ENCODE measurements around the gene GRAMD1C.
"Not testable (repeated sequence)": the region's sequence is repeated elsewhere in the genome, so short reads cannot be mapped to it uniquely, and the experiment has no call there.

Gene GRAMD1C

DNA sequence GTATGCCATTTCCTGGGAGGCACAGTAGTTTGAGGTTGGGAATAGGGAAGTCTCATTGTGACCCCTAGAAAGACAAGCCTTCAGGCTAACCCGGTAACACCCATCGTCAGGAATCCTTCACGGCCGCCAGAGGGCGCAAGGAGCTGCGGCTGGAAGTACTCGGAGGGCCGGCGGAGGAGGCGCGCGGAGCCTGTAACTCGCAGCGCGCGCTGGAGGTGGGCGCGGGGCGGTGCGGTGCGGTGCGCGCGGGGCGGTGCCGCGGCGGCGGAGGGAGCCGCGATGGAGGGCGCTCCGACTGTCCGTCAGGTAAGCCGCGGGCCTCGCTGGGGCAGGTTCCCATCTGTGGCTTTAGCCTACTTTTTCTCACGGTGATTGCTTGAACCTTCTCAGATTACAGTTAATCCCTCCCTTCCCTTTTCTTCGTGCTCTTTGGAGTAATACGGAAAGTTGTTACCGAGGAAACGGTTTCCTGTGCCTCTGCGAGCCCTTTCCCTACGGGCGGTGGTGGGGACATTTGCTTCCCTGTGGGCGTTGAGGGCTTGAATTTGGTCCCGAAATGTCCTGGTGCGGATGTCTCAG lies at the start of gene GRAMD1C:
Gene GRAMD1C (plus strand): TSS at position 158 of the 579 bp plus-strand sequence. CDS start 122 bp downstream, at position 280.
- DNase-seq (ENCODE audit: low spot score): peak; percentile 94

DNA sequence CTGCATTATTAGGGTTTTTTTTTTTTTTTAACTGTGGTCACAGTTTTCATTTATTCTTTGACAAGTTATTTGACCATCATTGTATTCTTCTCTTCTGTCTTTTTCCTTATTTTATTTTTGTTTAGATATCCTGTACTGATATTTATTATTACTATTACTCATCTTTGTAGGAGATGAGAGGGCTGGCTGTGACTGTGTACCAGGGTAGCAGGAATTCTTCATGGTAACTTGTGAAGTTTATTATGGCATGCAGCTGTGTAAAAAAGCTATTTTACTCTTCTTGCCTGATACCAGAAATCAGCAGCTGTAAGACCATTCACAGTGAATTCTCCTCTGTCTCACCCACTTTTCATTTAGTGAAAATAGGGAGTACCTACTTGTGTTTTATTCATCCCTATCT lies 47.2 kb upstream of the GRAMD1C start:
- DNase-seq (ENCODE audit: low spot score): no peak

DNA sequence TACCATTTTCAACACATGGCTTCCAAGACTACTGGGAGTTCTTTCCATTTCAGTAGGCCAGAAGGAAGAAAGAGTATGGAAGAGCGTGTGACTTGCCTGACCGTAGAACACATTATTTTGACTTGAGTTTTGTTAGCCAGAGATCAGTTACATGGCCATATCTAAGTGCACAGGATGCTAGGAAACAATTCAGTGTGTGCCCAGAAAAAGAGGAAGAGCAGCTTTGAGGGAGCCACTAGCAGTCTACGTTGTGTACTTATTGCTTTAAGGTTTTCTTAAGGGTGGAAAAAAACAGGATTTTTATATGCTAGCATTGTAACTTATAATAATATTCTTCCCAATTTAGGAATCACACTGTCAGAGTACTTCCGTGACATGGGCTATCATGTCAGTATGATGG lies 44.1 kb upstream of the GRAMD1C start:
- DNase-seq (ENCODE audit: low spot score): no peak

DNA sequence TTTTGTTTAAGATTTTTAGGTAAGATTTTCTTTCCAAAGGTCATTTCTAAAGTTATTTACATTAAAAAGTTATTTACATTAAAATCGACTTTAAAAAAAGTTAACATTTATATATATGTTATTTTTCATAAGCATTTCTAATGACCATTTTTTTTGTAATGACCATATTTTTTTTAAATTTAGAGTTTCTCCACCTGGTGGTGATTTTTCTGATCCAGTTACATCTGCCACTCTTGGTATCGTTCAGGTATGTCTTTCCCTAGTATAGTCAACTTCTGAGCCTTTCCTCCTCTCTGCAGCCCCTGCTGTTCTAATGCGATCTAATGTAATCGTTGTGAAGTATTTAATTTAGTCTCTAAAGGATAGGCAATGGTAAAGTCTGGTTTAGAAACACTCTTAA lies 42.9 kb upstream of the GRAMD1C start:
- no peak for DNase-seq (ENCODE audit: low spot score)

DNA sequence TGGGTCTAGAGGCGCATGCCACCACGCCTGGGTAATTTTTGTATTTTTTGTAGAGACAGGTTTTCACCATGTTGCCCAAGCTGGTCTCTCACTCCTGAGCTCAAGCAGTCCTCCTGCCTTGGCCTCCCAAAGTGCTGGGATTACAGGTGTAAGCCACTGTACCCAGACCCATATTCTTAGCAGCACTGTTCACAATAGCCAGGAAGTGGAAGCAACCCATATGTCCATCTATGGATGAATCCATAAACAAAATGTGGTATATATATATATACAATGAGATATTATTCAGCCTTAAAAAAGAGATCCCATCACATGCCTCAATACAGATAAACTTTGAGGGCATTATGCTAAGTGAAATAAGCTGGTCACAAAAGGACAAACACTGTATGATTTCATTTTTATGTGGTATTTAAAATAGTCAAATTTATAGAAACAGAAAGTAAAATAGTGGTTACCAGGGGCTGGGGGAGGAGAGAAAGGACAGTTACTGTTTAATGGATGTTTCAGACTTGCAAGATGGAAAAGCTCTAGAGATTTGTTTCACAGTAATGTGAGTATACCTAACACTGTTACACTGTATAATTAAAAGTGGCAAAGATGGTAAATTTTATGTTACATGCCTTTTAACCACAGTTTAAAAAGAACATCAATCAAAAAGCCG lies 35.7 kb upstream of the GRAMD1C start:
- DNase-seq (ENCODE audit: low spot score): no peak

DNA sequence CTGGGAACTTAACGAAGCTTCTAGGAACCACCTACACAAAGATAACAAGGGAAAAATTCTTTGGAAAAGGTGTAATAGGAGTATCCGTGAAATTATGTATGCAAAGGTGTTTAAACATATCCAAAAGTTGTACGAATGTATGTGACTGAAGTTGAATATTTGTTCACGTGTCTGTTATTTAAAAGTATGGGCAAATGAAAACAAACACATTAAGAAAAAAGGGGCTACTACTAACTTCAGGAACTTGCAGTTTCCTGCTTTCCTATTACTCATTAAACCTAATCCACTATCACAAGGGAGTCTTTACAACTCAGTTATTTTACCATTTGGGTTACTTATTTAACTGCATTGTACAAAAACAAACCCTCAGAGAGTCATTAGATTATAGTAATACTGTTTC lies 33.9 kb upstream of the GRAMD1C start:
- DNase-seq (ENCODE audit: low spot score): no peak

DNA sequence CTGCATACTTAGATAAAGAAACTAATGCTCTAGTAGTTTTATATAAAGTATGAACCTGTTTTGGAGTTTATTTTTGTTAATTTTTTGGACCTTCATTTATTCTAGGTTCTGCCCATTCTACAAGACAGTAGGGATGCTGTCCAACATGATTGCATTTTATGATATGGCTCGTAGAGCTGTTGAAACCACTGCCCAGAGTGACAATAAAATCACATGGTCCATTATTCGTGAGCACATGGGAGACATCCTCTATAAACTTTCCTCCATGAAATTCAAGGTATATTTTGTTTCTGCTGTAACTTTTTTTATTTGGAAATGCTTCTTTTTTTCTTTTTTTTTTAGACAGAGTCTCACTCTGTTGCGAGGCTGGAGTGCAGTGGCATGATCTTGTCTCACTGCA lies 33.3 kb upstream of the GRAMD1C start:
- DNase-seq (ENCODE audit: low spot score): no peak

DNA sequence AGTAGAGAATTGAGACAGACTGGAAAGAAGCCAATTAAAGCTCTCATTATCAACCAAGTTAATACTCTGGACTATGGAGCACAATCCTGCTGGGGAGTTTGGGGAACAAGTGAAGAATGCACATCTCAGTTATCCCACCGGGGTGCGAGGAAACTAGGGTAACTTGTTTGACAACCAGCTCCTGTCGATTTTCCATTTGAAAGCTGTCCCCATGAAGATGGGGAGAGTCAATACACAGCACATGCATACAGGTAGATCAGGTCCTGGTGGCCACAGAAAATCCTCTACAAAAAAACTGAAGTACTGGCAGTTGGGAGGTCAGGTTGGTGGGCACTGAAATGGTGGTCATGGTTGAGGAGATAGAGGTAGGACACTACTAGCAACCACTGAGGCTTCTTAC lies 25.7 kb upstream of the GRAMD1C start:
- no peak for DNase-seq (ENCODE audit: low spot score)

DNA sequence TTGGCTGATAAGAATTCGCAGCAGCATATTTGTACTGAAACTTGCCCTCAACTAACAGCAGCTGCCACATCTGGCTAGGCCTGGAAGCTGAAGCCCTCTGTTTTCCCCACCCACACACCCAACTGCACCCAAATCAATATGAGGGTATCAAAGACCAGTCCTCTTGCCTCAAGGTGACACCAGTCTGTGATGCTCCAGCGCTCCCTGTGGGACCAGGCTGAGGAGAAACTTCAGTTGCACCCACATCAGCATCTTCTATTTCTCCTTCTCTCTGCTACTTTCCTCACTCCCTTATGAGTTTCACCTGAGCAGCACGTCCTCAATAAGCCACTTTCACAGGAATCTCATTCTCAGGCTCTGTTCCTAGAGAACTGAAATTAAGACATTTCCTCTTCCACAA lies 18.7 kb upstream of the GRAMD1C start:
- no peak for DNase-seq (ENCODE audit: low spot score)

DNA sequence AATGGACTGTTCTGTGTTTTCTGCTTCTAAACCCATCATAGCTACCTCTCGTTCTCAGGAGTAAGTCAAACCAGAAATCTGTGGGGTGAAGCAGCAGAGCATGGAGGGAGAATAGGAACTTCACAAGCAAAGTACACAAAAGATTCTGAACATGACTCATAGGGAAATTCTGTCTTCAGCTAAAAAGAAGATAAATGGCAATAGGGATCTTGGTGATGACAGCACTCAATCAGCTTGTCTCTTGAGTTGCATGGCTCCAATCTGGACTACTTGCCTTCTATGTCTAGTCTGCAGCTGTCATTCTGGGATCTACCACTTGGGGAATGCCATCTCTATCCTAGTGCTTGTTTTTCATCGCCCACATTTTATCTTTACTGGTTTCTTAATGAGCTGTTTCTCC lies 13.5 kb upstream of the GRAMD1C start:
- DNase-seq (ENCODE audit: low spot score): no peak

DNA sequence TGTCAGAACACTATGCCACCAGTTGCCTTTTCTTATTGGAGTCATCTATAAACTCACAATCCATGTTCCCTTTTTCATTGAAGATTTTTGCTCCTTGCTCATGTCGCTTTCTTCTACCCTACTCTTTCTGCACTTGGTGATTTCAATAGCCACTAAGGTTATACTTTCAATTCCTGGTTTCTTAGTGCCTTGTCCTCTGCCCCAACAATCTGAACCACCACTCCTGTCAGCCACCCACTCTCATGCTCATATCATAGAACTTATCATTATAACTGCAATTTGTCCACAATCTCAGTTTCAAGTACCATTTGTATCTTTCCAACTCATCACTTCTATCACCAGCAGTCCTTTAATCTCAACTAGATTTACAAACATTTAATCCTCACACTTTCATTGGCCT lies 10.0 kb upstream of the GRAMD1C start:
- DNase-seq (ENCODE audit: low spot score): no peak

DNA sequence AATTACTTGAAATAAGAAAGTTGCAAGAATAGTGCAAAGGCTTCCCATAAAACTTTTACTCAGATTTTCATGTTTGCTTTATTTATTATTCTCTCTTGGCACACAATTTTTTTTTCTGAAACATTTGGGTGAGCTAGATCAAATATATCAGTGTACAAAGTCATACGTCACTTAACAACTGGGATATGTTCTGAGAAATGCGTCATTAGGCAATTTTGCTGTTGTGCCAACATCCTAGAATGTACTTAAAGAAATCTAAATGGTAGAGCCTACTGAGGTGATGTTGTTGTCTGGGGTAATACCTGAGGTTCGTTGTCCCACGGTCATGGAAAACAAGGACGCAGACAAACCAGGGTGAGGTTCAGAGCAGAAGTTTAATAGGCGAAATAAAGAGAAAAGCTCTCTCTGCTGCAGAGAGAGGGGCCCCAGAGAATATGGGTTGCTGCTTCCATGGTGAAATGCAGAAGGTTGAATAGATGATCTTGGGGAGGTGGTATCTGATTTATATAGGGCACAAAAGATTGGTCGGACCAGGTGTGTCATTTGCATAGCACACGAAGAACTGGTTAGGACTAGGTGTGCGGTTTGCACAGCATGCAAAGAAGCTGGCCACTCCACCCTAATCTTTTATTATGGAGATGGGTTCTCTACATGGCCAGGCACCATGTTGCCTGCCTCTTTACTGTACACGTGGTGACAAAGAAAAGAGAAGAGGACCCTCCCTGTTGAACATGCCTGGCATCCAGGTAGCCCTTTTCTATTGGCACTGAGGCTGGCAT lies 8.8 kb upstream of the GRAMD1C start:
- no peak for DNase-seq (ENCODE audit: low spot score)

DNA sequence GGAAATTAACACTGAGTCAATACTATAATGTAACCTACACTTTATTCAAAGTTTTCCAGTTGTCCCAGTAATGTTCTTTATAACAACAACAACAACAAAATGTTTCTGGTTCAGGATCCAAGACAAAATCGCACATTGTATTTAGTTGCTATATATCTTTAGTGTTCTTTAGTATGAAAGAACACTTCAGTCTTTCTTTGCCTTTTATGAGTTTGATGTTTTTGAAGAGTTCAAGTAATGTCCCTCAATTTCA lies 7.6 kb upstream of the GRAMD1C start:
- DNase-seq (ENCODE audit: low spot score): no peak

DNA sequence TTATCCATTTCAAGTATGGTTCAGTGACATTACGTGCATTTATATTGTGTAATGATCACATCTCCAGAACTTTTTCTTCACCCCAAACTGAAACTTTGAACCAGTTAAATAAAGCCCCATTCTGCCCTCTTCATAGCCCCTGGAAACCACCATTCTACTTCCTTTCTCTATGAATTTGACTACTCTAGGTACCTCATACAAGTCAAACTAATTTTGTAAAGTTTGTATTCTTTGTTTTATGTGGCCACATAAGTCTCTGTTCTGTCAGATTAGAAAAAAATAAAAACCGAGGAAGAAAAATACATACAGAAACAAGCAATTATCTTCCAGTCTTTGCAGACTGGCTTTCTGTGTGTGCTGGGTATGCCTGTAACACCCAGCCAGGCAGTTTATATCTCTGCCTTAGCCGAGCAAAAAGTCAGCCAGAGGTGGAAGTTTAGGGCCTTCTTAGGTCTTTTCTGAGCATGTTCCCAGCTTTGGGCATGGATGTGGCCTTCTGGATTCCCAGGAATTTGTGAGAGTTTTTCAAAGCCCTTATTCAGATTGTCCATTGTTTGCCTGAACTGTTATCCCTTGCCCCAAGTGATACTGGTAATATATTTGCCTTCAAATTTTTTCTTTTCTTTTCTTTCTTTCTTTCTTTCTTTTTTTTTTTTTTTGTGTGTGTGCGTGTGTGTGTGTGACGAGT lies 6.0 kb upstream of the GRAMD1C start:
- no peak for DNase-seq (ENCODE audit: low spot score)

DNA sequence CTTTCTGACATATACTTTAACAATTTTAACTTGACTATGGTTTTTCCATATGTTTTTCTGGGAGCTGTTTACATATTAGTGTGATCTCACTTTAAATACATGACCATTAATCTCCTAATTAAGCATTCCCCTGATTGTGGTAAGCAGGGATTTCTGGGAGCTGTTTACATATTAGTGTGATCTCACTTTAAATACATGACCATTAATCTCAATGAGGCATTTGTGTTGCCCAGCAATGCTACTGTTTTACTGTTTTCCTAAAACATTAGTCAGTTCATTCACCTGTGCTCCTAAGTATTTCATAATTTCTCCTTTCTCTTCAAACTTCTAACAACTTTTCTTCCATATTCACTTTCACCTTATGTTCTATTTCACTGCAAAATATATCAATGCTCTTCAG lies 3.6 kb upstream of the GRAMD1C start:
- no peak for DNase-seq (ENCODE audit: low spot score)

DNA sequence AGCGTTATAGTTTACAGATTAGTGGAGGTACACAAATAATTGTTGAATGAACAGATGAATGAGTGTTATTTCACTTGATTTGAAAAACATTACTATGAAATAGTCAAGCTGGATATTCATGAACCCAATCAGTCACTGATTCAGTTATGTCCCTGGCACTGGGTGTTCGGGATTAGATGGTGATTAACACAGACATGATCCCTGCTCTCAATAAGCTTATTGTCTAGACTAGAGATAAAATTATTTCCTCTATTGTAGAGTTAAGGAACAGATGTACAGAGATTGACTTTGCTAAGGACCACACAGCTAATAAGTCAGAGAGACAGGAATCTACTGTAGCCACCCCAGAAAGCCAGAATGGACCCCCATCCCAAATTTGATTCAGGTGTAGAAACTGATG lies 963 bp downstream of the GRAMD1C start:
- DNase-seq (ENCODE audit: low spot score): no peak

DNA sequence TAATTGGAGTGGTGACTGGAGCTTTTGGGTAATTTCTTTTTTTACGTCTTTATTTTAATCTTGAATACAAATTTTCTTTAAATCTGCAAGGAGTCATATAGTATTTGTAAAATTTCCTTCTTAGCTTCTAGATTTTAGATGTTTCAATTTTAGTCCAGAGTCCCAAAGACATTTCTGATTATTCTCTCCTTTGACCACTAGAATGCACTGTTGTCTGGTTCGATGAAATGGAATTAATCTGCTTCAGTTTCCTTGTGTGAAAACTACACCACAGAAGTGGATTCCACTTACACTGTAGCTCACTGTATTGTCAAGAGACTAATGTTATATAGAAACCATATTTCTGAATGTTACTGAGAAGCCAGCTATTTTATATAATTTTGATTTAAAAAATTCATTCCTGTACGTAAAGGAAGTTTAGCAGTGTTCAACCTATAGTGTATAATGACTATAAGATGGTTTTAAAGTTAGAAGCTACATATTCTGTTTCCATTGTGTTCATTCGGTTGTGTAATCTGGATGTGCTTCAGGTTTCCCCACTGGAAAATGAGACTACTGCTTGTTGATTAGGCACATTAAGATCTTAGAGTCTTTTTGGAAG lies 6.1 kb downstream of the GRAMD1C start:
- DNase-seq (ENCODE audit: low spot score): peak; percentile 55

DNA sequence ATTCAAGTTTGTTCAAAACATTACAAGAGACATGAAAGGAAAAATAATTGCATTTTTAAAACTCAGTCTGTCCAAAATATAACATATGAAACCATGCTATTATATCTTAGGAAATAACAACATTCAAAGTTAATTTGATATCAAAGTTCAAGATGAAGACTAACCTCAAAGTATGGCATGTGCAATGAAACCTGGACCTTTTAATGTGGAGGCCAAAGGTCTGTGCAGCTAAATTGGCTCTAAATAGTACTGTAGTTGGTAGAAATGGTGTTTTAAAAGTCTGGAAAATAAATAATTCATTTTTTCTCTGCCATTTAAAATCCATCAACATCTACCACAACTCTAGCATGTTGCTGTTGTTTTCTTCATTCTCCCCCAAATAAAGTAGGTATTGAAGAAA lies 8.7 kb downstream of the GRAMD1C start:
- no peak for DNase-seq (ENCODE audit: low spot score)

DNA sequence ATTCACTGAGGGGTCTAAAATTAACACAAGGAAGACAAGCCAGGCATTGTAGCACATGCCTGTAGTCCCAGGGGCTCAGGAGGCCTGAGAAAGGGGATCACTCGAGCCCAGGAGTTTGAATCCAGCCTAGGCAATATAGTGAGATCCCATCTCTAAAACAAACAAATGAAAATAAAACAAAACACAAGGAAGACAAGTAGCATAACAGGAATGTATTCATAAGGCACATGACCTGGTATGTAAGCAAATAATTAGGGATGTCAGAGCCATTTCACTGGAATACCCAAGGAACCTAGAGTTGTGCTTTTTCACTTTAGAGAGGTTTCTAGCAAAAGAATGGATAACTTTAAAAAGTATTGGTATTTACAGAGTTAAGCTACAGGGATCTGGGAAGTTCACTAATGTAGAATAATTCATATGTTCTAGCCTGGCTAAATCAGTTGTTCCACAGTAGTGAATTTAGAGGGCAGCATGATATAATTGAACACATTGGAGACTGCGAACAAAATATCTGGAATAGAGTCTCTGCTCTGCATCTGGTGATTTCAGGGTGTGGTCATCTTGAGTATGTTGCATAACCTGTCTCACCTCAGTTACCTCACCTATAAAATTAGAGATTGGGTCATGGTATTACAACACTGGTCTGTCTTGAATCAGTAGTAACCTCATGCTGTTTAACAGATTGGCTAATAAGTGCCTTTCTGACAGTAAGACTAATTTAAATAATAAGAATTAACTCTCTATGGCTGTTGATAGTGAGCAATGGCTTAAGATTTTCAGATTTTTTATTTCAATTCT lies 9.3 kb downstream of the GRAMD1C start:
- peak; percentile 49 for DNase-seq (ENCODE audit: low spot score)

DNA sequence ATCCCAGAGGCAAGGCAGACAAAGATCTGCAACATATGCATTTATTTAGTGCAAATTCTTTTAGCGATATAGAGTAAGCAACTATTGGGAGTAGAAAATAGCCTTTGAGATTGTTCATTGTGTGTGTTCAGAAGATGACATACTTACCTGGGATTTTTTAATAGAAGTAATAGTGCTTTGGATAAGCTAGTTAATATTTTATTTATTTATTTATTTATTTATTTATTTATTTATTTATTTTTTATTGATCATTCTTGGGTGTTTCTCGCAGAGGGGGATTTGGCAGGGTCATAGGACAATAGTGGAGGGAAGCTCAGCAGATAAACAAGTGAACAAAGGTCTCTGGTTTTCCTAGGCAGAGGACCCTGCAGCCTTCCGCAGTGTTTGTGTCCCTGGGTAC lies 10.5 kb downstream of the GRAMD1C start:
- not testable (repeated sequence) for DNase-seq (ENCODE audit: low spot score)

DNA sequence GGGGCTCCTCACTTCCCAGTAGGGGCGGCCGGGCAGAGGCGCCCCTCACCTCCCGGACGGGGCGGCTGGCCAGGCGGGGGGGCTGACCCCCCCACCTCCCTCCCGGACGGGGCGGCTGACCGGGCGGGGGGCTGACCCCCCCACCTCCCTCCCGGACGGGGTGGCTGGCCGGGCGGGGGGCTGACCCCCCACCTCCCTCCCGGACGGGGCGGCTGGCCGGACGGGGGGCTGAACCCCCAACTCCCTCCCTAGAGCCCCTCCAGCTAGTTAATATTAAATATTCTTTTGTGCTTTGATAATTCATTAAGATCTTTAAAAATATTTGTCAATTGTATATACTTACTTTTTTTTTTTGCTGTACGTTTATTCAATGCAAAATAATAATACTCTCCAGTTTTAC lies 11.3 kb downstream of the GRAMD1C start:
- not testable (repeated sequence) for DNase-seq (ENCODE audit: low spot score)

DNA sequence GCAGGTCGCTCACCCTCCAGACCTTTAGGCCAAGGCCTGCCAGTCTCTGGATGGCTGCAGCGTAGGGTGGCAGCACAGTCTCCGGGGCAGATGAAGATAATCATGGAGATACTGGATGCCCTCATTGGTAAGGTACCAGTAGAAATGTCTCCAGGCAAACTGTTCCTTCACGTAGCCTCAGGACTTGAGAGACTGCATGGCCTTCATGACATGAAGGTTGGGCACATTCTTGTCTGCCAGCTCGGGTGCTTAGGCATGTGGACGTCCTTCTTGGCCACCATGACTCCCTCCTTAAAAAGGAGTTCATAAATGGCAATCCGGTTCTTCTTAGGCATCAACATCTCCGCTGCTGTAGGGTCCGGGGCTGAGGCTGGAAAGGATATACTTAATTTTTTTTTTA lies 11.8 kb downstream of the GRAMD1C start:
- DNase-seq (ENCODE audit: low spot score): not testable (repeated sequence)

Data from LoVo (cell line).